ENCODE measurements around the gene CDC25A.

The CDC25A gene

DNA sequence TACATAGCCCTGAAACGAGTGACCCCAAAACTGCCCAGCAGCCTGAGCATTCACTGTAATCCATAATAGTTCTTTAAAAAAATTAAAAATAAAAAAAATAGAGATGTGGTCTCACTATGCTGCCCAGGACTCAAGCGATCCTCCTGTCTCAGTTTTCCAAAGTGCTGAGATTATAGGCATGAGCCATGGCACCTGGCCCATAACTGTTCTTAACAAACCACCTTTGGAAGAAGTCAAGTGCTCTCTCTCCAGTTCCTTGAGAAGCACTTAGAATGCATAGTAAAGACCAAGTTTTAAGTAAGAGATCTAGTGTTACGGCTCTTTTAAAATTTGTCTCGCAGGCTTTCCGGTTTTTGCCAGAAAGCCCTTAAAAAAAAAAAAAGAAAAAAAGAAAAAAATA is 8.2 kb downstream of the CDC25A start:
- in situ Hi-C loops (cut with MboI; ENCODE audit: low sequenced_read_pairs, unreplicated experiment): no loop called here
- no peak for DNase-seq (ENCODE audit: low spot score)
- TF ChIP-seq, protein P1, sequence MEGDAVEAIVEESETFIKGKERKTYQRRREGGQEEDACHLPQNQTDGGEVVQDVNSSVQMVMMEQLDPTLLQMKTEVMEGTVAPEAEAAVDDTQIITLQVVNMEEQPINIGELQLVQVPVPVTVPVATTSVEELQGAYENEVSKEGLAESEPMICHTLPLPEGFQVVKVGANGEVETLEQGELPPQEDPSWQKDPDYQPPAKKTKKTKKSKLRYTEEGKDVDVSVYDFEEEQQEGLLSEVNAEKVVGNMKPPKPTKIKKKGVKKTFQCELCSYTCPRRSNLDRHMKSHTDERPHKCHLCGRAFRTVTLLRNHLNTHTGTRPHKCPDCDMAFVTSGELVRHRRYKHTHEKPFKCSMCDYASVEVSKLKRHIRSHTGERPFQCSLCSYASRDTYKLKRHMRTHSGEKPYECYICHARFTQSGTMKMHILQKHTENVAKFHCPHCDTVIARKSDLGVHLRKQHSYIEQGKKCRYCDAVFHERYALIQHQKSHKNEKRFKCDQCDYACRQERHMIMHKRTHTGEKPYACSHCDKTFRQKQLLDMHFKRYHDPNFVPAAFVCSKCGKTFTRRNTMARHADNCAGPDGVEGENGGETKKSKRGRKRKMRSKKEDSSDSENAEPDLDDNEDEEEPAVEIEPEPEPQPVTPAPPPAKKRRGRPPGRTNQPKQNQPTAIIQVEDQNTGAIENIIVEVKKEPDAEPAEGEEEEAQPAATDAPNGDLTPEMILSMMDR (IDR thresholded peaks at IDR 0.05; ENCODE audit: borderline replicate concordance, control extremely low read depth, extremely low read depth, insufficient read depth, missing control alignments): no peak

DNA sequence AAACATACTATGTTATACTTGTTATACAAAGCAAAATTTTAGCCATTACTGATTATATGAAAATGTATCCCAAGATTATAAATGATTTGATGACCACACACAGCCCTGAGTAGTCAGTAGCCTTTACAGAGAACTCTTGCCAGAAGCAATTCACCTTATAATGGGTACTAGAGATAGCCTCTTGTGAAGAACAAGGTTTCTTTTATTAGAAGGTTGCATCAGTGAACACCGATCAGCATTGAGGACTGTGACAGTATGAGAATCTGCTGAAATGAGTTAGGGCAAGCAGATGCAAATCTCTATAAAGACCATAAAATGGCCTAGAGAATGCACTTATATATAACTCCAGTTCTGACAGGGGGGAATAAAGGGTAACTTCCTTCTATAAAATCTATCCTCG is 10.1 kb downstream of the CDC25A start:
- in situ Hi-C loops (cut with MboI; ENCODE audit: low sequenced_read_pairs, unreplicated experiment): no loop called here
- no peak for DNase-seq (ENCODE audit: low spot score)
- TF ChIP-seq, protein P1 (IDR thresholded peaks at IDR 0.05; ENCODE audit: borderline replicate concordance, control extremely low read depth, extremely low read depth, insufficient read depth, missing control alignments): no peak

DNA sequence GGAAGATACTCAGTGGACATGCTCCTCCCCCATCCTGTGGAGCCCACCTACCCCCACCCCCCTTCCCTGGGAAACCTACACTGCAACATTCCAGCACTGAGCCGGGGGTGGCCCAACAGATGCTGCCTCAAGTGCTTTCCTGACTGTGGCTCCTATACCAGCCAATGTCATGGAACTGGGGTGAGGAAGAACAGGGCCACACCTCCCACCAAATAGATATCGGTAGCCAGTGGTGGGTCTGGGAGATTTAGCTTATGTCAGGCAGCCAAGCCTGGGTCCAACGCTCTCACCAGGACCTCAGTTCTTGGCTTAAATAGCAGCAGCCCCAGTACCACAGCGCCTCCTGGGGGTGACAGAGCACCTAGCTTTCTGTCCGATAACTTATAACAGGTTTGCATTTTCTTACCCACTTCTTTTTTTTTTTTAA is 30.3 kb downstream of the CDC25A start:
- no peak for DNase-seq (ENCODE audit: low spot score)
- in situ Hi-C loops (cut with MboI; ENCODE audit: low sequenced_read_pairs, unreplicated experiment): loop anchor here (10.0 to 25.0 kb wide), 3 partner anchors 163 to 621 kb away; no protein-coding TSS in a partner anchor
- TF ChIP-seq, protein P1 (IDR thresholded peaks at IDR 0.05; ENCODE audit: borderline replicate concordance, control extremely low read depth, extremely low read depth, insufficient read depth, missing control alignments): peak; percentile 49

DNA sequence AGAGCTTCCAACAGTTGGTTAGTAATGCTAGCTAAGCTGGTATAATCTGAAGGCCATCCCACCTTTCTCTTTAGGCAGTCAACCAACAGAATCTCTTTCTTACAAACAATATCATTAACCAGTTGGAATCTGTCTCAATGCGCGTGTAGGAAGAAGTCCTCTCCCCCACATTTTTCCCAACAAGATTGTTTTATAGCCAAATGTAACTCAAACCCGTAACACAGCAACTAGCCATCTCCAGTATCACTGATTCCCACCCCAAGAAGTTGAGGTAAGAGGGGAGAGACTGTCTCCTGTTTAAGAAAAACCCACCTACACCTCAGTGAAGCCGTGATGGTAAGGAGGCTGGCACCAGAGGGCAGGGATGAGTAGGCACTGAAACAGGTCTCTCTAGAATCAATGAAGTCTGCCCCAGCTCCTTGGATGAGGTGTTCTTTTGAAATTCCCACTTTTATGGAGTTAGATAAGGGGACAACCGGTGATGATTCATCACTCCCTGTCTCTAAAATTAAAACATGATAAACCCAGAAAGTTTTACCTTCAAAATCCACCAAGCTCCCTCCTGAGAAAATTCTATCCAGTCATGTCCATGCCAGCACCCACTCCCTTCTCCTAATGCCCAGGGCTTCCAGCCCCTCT is 30.9 kb downstream of the CDC25A start:
- DNase-seq (ENCODE audit: low spot score): no peak
- TF ChIP-seq, protein P1 (IDR thresholded peaks at IDR 0.05; ENCODE audit: borderline replicate concordance, control extremely low read depth, extremely low read depth, insufficient read depth, missing control alignments): no peak
- in situ Hi-C loops (cut with MboI; ENCODE audit: low sequenced_read_pairs, unreplicated experiment): loop anchor here (10.0 to 25.0 kb wide), 3 partner anchors 163 to 620 kb away; no protein-coding TSS in a partner anchor

DNA sequence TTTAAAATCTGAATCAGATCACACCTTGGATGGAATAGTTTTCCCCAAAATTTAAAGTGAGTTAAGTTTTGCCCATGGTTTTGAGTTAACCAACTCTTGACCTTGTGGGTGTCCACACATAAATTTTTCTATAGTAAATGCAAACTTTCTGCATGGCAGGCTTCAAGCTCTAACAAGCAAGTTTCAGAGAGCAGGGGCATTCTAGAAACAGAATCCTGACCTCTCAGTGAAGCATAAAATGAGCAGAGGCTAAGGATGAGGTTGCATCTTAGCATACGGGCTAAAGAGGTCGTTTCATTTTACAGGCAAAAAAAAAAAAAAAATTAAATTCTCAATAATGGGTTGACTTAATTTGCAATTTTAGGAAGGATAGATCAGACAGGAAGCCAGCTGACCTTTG is 32.1 kb downstream of the CDC25A start:
- no peak for DNase-seq (ENCODE audit: low spot score)
- TF ChIP-seq, protein P1 (IDR thresholded peaks at IDR 0.05; ENCODE audit: borderline replicate concordance, control extremely low read depth, extremely low read depth, insufficient read depth, missing control alignments): no peak
- in situ Hi-C loops (cut with MboI; ENCODE audit: low sequenced_read_pairs, unreplicated experiment): loop anchor here (10.0 to 25.0 kb wide), 3 partner anchors 161 to 619 kb away; no protein-coding TSS in a partner anchor

DNA sequence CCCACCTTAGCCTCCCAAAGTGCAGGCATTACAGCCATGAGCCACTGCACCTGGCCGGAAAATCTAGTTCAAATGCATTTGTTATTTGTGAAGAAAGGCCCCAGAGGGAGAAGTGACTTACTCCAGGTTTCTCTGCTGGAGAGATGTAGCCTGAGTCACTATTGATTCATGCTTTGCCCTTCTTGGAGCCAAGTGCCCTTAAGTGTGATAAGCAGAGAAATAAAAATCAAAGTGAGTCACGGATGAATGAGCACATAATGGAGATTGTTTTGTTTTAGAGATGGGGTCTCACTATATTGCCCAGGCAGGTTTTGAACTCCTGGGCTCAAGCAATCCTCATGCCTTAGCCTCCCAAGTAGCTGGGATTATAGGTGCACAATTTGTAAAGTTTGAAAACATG is 33.1 kb downstream of the CDC25A start:
- in situ Hi-C loops (cut with MboI; ENCODE audit: low sequenced_read_pairs, unreplicated experiment): loop anchor here (10.0 to 25.0 kb wide), 3 partner anchors 160 to 618 kb away; no protein-coding TSS in a partner anchor
- TF ChIP-seq, protein P1 (IDR thresholded peaks at IDR 0.05; ENCODE audit: borderline replicate concordance, control extremely low read depth, extremely low read depth, insufficient read depth, missing control alignments): no peak
- DNase-seq (ENCODE audit: low spot score): no peak
